ENCODE measurements around the gene SRF.

Gene SRF

DNA sequence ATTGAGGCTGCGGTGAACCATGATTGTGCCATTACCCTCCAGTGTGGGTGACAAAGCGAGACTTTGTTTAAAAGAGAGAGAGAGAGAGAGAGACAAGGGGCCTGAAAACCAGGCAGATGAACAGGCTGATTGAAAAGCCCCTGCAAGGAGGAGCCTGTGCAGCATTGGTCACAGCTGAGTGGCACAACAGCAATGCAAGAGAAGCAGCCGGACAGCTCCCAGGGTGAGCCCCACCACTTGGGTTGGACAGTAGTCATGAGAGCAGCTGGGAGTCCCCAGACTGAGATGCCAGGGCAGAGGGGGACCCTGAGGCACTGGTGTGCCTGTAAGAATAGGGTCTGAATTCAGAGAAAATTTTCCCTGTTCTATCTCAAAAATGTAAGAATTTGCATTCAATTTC, 48.0 kb downstream of the SRF start:
- DNase-seq, result no peak

DNA sequence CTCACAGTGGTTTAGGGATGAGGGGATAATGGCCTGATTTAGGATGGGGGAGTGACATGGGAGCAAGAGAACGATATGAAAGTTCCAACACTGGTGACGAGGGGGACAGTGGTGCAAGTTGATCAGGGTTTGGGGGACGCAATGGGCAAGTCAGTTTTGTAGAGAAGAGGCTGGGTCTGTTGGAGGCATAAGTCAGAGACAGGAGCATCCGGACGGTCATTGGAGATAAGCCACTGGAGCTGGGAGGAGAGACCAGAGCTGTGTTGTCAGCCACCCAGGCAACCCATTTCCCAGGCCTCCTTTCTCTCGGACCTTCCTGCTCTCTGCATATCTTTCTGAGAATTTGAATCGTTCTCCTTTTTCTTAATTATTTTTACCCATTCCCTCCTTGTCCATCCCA, 48.7 kb downstream of the SRF start:
- no peak for DNase-seq

DNA sequence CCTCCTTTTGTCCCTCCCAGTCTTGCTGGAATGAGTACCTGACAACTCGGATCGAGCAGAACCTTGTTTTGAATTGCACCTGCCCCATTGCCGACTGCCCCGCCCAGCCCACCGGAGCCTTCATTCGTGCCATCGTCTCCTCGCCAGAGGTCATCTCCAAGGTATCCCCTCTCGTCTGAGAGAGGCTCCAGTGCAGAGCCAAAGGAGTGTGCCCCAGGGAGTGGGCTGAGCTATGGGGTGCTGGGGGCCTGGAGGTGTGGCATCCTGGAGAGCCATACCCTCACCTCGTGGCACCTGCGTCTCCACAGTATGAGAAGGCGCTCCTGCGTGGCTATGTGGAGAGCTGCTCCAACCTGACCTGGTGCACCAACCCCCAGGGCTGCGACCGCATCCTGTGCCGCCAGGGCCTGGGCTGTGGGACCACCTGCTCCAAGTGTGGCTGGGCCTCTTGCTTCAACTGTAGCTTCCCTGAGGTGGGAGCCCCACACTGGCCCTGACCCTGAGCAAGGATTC, 49.4 kb downstream of the SRF start:
- no peak for DNase-seq

- DNase-seq, result no peak
Measured at GRCh38 chr6:43221046-43221972, 50.2 kb downstream of the SRF start.

DNA sequence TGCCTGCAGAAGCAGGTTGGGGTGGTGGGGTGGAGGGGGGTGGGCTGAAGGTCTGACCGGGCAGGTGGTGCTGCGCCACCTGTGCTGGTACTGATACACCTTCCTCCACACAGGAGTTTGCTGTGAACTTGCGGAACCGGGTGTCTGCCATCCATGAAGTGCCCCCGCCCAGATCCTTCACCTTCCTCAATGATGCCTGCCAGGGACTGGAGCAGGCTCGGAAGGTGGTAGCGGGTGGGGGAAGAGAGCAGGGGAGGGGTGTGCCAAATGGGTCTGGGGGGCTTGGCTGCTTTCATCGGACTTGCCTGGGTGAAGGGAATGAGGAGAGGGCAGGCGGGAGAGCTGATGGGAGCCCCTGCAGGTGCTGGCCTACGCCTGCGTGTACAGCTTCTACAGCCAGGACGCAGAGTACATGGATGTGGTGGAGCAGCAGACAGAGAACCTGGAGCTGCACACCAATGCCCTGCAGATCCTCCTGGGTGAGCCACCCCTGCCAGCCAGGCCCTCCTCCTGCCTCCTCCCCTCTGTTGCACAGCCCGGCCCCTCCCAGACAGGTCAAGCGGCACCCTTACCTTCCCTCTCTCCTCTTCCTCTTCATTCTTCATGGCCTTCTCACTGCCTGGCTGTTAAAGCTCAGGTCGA, 51.5 kb downstream of the SRF start:
- no peak for DNase-seq

GRCh38 chr6:43223175-43223574, 52.1 kb downstream of the SRF start:
- no peak for DNase-seq

DNA sequence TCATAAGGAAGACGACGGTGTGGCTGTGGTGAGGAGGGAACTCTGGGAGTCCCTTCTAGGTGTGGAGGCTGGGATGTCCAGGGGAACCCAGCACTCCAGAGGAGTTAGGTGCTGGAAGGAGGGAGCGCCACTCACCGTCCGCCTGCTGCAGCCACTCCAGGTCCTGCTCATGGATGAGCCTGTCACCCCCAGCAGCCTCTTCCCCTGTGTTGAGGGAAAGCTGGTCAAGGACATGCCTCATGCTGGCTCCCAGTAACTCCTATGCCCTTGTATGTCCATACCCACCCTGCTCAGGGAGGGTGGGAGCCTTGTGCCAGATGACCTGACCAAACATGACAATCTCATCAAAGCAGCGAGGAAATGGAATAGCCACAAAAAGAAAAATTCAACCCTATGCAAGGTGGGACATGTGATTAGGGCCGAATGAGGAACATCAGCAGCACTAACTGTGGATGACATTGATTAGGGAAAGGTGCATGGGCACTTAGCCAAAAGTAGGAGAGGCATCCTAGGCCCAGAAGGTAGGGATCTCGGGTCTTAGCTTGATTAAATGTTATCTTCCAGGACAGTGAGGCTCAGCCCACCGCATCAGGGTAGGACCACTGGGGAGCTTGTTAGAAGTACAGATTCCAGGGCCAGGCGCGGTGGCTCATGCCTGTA, 55.3 kb downstream of the SRF start:
- DNase-seq, result no peak

DNA sequence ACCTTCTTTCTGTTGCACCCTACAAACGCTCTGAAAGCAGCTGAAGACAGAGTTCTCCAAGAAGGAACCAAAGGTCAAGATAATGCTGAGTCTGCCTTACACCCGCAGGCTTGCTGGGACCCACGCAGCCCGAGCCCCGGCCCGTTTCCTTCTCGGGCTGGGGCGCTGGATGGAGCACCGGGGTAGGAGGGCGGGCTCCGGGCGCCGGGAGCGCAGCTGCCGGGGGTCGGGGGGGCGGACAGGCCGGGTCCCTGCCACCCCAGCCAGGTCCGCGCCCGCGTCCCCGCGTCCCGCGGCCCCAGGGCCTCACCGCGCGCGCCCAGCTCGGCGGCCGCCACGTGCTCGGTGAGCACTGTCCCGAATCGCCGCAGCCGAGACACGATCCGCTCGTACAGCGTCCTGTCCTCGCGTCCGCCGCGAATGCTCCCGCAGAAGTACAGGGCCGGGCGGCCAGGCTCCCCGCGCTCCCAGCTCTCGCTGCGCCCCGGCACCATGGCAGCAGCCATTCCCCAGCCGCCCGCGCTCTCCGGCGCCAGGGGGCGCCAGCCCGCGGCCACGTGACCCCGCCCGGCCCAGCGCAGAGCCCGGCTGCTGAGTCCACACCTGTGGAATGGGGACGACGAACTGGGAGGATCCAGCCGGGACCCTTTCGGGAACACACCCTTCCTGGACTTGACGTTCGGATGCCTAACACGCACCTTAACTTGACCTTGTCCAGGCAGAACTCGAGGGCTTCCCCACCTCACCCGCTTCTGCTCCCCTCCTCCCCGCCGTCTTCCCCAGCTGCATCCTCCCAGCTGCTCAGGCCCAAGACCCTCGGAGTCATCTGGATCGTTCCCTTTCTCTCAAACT, 58.1 kb downstream of the SRF start, which contains the start of gene DNPH1:
TSS of gene DNPH1 (minus strand) at position 531 of the 852 bp plus-strand sequence. CDS start at position 506, 25 bp downstream.
- peak; percentile 73 for DNase-seq

DNA sequence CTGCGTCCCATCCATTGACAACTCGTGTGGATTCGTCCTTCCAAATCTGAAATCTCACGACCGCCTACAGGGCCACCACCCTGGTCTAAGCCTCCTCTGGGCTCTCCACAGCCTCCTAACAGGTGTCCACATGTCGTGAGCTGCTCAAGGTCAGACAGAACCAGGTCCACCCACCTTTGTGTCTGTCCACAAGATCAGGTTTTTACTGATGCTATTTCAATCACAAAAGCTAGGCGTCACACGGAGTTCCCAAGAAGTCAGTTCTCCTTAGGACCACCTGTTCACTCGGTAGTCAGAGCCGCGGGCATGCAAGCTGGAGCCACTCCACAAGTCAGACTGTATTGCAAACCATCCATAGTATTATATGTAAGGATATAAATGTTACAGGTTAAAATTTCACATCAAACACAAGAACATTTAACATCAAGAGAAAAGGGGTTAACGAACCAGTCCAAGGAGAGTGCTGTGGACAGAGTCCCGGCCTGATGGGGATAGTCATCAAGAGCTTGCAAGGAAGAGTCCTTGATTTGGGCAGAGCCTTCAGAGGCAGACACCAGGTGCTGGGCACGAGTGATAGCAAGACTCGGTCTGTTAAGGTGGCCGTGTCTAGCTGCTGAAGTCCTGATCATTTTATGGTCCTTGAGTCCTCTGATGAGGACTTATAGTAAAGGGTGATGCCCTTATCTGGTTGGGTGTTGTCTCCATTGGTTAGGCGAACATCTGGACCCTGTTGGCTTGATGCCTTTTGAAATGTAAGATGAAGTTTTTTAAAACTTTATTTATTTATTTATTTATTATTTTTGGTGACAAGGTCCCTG, 58.9 kb downstream of the SRF start:
- DNase-seq, result no peak

GRCh38 chr6:43231053-43231452, 60.0 kb downstream of the SRF start:
- DNase-seq, result no peak

Measured in activated gamma-delta T cell treated with Interleukin-2 at 50 U/mL for 16 hours (primary cell).